OCI-LY7 (cell line): ENCODE results near the gene KIF25. TPM values are rescaled to one million over a fixed set of nuclear protein-coding genes. Genes with fewer than 3 reads are reported as not detected.

Experiments
- BruUV-seq: library from RNA; stranded (reverse); fragments of 400-500 nt; replicated peaks from 2 replicates; lab custom pipeline; 2021; lab: Mats Ljungman, UMichigan
- CTCF ChIA-PET: fragments of 300-600 bp; sonication (Branson Sonifier 250); formaldehyde crosslinking; loops from one replicate; lab custom pipeline; 2022; ENCODE audit warnings: antibody characterized with exemption; ENCODE audit not compliant: unreplicated experiment; lab: Charles Lee
- POLR2A ChIA-PET: fragments of 300-600 bp; sonication (Branson Sonifier 250); formaldehyde crosslinking; loops from one replicate; lab custom pipeline; 2022; ENCODE audit warnings: antibody characterized with exemption; lab: Charles Lee
- DNase-seq: peaks from one replicate; pipeline ENCODE4 v3.0.0-alpha.2; 2015; ENCODE audit warnings: low spot score
- H2AFZ ChIP-seq: fragments of 200-600 bp; sonication (generic), shearing (Covaris generic); 2 replicates; pipeline ENCODE4 v1.6.1; 2014; ENCODE audit warnings: mild to moderate bottlenecking, antibody characterized with exemption, low read length, moderate library complexity
- H3K27ac ChIP-seq: fragments of 200-600 bp; sonication (generic); 2 replicates; pipeline ENCODE4 v1.5.1; 2014; ENCODE audit warnings: mixed run types, low read depth, mild to moderate bottlenecking, moderate library complexity, low read length, inconsistent platforms; ENCODE audit not compliant: poor library complexity, severe bottlenecking
- H3K36me3 ChIP-seq: fragments of 200-600 bp; sonication (generic); 2 replicates; pipeline ENCODE4 v1.6.1; 2014; ENCODE audit warnings: mild to moderate bottlenecking, antibody characterized with exemption, low read length, moderate library complexity, mixed read lengths; ENCODE audit not compliant: insufficient read depth
- H3K4me1 ChIP-seq: fragments of 200-600 bp; sonication (generic); 2 replicates; pipeline ENCODE4 v1.5.1; 2014; ENCODE audit warnings: mild to moderate bottlenecking, low read length; ENCODE audit not compliant: insufficient read depth, poor library complexity, severe bottlenecking
- H3K4me2 ChIP-seq: fragments of 200-600 bp; sonication (generic); 2 replicates; pipeline ENCODE4 v1.6.1; 2014; ENCODE audit warnings: mild to moderate bottlenecking, low read length
- H3K4me3 ChIP-seq: fragments of 200-600 bp; sonication (generic); 2 replicates; pipeline ENCODE4 v1.5.1; 2014; ENCODE audit warnings: mild to moderate bottlenecking, low read depth, low read length; ENCODE audit not compliant: poor library complexity, severe bottlenecking
- H3K79me2 ChIP-seq: fragments of 200-600 bp; sonication (generic); 2 replicates; pipeline ENCODE4 v1.6.1; 2016; ENCODE audit warnings: low read depth, mild to moderate bottlenecking, low read length, moderate library complexity, mixed read lengths; ENCODE audit not compliant: insufficient read depth
- H3K9me2 ChIP-seq: fragments of 200-600 bp; sonication (generic); 2 replicates; pipeline ENCODE4 v1.6.1; 2016; ENCODE audit warnings: mild to moderate bottlenecking, low read length, mixed read lengths; ENCODE audit not compliant: insufficient read depth
- H3K9me3 ChIP-seq: fragments of 200-600 bp; sonication (generic); 2 replicates; pipeline ENCODE4 v1.6.1; 2014; ENCODE audit warnings: mild to moderate bottlenecking, mixed run types, low read length, mixed read lengths
- H4K20me1 ChIP-seq: fragments of 200-600 bp; sonication (generic); 2 replicates; pipeline ENCODE4 v1.6.1; 2014; ENCODE audit warnings: mild to moderate bottlenecking, antibody characterized with exemption, low read length, moderate library complexity, mixed read lengths; ENCODE audit not compliant: insufficient read depth
- CTCF ChIP-seq: fragments of 200-600 bp; sonication (generic); conservative IDR thresholded peaks from 2 replicates; pipeline ENCODE4 v1.5.1; 2014; ENCODE audit warnings: mild to moderate bottlenecking, antibody characterized with exemption, low read length, moderate library complexity, mixed read lengths
- EZH2phosphoT487 ChIP-seq: fragments of 200-600 bp; sonication (generic); IDR thresholded peaks from 2 replicates; pipeline ENCODE4 v1.6.1; 2018; ENCODE audit warnings: low read depth, borderline replicate concordance, mild to moderate bottlenecking, mixed run types, antibody characterized with exemption, low read length, moderate library complexity, mixed read lengths
- intact Hi-C: fragments of 100-400 bp; cut with micrococcal nuclease; formaldehyde crosslinking; loops from one replicate; pipeline ENCODE4 v1.10.0; 2022; ENCODE audit not compliant: unreplicated experiment
- total RNA-seq, 2 experiments: library from RNA; depleted of rRNA in 1 of 2; stranded (reverse); fragments of >200 nt in 1 of 2; shearing (Covaris generic) in 1 of 2; gene quantifications; 2 replicates each; pipeline ENCODE4 v1.2.3, GENCODE V29; 2014 to 2022

The KIF25 gene
- total RNA-seq, 2 experiments from 2014 or later = not detected

DNA sequence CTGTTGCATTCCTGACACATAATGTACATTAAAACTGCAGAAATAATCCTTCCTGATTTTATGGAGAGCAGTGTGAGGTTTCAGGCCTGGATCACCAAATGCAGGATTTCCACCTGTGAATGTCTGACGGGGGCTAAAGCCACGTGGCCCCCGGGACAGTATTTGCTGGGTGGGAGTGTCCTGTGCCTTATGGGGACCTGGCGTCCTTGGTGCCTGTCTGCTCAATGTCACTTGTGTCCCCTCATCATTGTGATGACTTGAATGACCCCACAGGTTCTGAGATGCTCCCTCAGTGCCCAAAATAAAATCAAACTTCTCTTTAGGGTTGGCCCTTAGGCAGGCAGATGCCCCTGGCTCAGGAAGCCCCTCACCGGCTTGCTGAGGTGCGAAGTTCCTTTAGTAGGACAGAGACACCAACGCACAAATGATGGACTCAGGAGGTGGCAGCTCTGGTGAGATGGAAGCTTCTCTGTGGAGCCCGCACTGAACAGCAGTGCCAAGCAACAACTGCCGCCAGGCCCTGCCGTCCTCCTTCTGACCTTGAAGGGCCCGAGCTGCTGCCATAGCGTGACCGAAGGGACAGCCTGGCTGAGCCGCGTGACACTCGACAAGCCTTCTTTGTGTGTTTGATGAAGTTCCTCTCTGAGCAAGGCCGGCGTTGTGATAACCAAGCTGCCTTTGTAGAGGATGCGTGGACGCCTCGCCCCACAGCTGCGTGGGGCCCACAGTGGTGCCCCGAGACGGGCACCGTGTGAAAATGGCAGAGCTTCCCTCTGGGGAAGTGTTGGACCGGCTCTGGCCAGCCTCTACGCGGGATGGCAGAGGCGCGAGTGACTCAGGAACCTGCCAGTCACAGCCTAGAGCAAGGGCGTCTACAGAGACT is 50.6 kb downstream of the KIF25 start:
- Histone ChIP-seq H3K4me3 (no peak overlapping the region), H3K4me1 (no peaks in the 10 kb centered on the region), H3K36me3 (no peaks in the 10 kb centered on the region), H3K9me3 (no peaks in the 10 kb centered on the region), H3K79me2 (no peaks in the 10 kb centered on the region), H3K4me2 (no peak overlapping the region), H3K27ac (no peak overlapping the region), H3K9me2 (no peaks in the 10 kb centered on the region), H2AFZ (no peak overlapping the region), H4K20me1 (no peaks in the 10 kb centered on the region)
- DNase-seq = no peak
- POLR2A ChIA-PET = interaction anchor here (0.7 kb wide), 1 partner anchor 1015 kb away, joined by 4 read pairs; no protein-coding TSS in a partner anchor
- CTCF ChIA-PET = no interaction called here
- no peak for TF ChIP-seq CTCF
- no peak for TF ChIP-seq EZH2phosphoT487
- no TSS peak for BruUV-seq
- intact Hi-C loops = no loop called here

DNA sequence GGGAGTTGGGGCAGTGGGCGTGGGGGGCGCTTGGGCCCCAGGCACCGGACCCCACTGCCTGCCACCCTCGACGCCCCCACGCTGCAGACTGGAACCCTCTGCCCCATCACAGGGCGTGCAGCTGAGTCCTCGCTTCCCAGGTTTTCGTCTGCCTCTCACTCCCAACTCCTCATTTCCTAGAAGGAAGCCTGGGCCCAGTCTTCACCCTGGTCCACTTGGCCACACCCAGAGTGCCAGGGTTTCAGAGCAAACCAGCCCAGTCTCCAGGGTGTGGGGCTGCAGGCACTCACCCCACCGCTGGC is 51.2 kb downstream of the KIF25 start:
- intact Hi-C loops = no loop called here
- H3K79me2 ChIP-seq = no peaks in the 10 kb centered on the region
- CTCF ChIA-PET = no interaction called here
- BruUV-seq = no TSS peak
- H3K4me1 ChIP-seq = no peaks in the 10 kb centered on the region
- no peak overlapping the region for H3K27ac ChIP-seq
- no peaks in the 10 kb centered on the region for H4K20me1 ChIP-seq
- TF ChIP-seq CTCF (no peak), EZH2phosphoT487 (no peak)
- DNase-seq = no peak
- H3K9me3 ChIP-seq = no peaks in the 10 kb centered on the region
- no peaks in the 10 kb centered on the region for H3K9me2 ChIP-seq
- no peak overlapping the region for H2AFZ ChIP-seq
- H3K4me2 ChIP-seq = no peak overlapping the region
- no peaks in the 10 kb centered on the region for H3K36me3 ChIP-seq
- H3K4me3 ChIP-seq = no peak overlapping the region
- POLR2A ChIA-PET = no interaction called here

GRCh38 chr6:168049277-168049676 is 51.8 kb downstream of the KIF25 start:
- ChIA-PET CTCF (no interaction called here), POLR2A (no interaction called here)
- Histone ChIP-seq H3K9me3 (no peaks in the 10 kb centered on the region), H3K79me2 (no peaks in the 10 kb centered on the region), H3K4me3 (no peak overlapping the region), H3K9me2 (no peaks in the 10 kb centered on the region), H3K4me2 (no peak overlapping the region), H3K4me1 (no peaks in the 10 kb centered on the region), H2AFZ (no peak overlapping the region), H4K20me1 (no peaks in the 10 kb centered on the region), H3K27ac (no peak overlapping the region), H3K36me3 (no peaks in the 10 kb centered on the region)
- no peak for DNase-seq
- intact Hi-C loops = no loop called here
- no TSS peak for BruUV-seq
- TF ChIP-seq EZH2phosphoT487 = no peak
- no peak for TF ChIP-seq CTCF
